Sigmoid colon (tissue), 7 donors: ENCODE measurements around the gene FAM200A. TPM values are rescaled to one million over a fixed set of nuclear protein-coding genes. Genes with fewer than 3 reads are reported as not detected.
A peak's percentile ranks its signal among the peaks of the same experiment; 100 is the strongest.

Source experiments
- DNase-seq: peaks from one replicate; pipeline ENCODE4 v3.0.0-alpha.2; 2019
- H3K27ac ChIP-seq, 4 donors: fragments of 200-600 bp; sonication (generic); one replicate each; pipeline ENCODE4 v1.5.1; 2016 to 2019; ENCODE audit warnings: mild to moderate bottlenecking in 1 of 4
- H3K27me3 ChIP-seq, 3 donors: fragments of 200-600 bp; sonication (generic); one replicate each; pipeline ENCODE4 v1.5.1; 2019; ENCODE audit warnings: mild to moderate bottlenecking in 1 of 3
- H3K36me3 ChIP-seq, 4 donors: fragments of 200-600 bp; sonication (generic); one replicate each; pipeline ENCODE4 v1.5.1; 2016 to 2019
- H3K4me1 ChIP-seq, 4 donors: fragments of 200-600 bp; sonication (generic); one replicate each; pipeline ENCODE4 v1.5.1; 2017 to 2019
- H3K4me3 ChIP-seq, 4 donors: fragments of 200-600 bp; sonication (generic); one replicate each; pipeline ENCODE4 v1.5.1; 2017 to 2019; ENCODE audit warnings: mild to moderate bottlenecking in 2 of 4, moderate library complexity in 1 of 4
- H3K9me3 ChIP-seq, 4 donors: fragments of 200-600 bp in 3 of 4; sonication (generic) in 3 of 4; one replicate each; pipeline versions ENCODE4 v1.5.1 to v1.6.1; 2013 to 2019
- EP300 ChIP-seq, 4 donors: sonication (generic); formaldehyde crosslinking; IDR thresholded peaks; one replicate each; pipeline ENCODE4 v1.6.1; 2017; ENCODE audit warnings: antibody characterized with exemption in 4 of 4
- POLR2A ChIP-seq, 2 donors: fragments of 450-650 bp; IDR thresholded peaks; one replicate each; pipeline ENCODE4 v1.6.1; 2016; ENCODE audit warnings: antibody characterized with exemption in 2 of 2, mild to moderate bottlenecking in 2 of 2, moderate library complexity in 2 of 2
- POLR2AphosphoS5 ChIP-seq, 4 donors: sonication (generic); formaldehyde crosslinking; IDR thresholded peaks; one replicate each; pipeline ENCODE4 v1.6.1; 2017; ENCODE audit warnings: antibody characterized with exemption in 4 of 4
- WGBS, 2 donors: extraction: QIAGEN DNeasy Blood & Tissue Kit; methylation state at CpG; one replicate each; pipeline ENCODE4 v1.1.7; 2013; 5-methylcytosine and 5-hydroxymethylcytosine counted together
- intact Hi-C: fragments of 100-400 bp; cut with DNase I; formaldehyde crosslinking; loops from one replicate; pipeline ENCODE4 v1.15.1; 2023
- polyA plus RNA-seq, 3 donors: library from polyadenylated mRNA; stranded (reverse); fragments of 200-250 nt; gene quantifications; one replicate each; pipeline ENCODE4 v1.2.3, GENCODE V29; 2013
- total RNA-seq, 4 donors: library from RNA; depleted of rRNA; stranded (reverse); fragments of >200 nt; gene quantifications; one replicate each; pipeline ENCODE4 v1.1.0, GENCODE V29; 2016
- TF ChIP-seq, protein P1 (sequence below), 4 experiments: fragments of 450-650 bp in 3 of 4; fragments of 200-600 bp in 1 of 4; IDR thresholded peaks; one replicate each; pipeline ENCODE4 v1.5.1; 2016 to 2019; ENCODE audit warnings: antibody characterized with exemption in 4 of 4, mild to moderate bottlenecking in 3 of 4, moderate library complexity in 2 of 4
- donor health status: healthy with polysubstance abuse.
- donor health status: Bipolar disorder and iron deficiency.
- donor health status: healthy.

FAM200A gene
- total and polyA plus RNA-seq, 7 donors = 1.8 to 6.4 (median 3.1) TPM

DNA sequence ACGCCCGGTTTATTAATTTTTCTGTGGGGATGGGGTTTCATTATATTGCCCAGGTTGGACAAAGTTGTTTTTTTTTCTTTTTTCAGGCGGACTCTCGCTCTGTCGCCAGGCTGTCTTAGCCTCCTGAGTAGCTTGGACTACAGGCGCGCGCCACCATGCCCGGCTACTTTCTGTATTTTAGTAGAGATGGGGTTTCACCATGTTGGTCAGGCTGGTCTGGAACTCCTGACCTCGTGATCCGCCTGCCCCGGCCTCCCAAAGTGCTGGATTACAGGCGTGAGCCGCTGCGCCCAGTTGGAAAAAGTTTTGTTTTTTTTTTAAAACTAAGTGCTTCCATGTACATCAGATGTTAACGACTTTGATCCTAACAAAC lies 51.3 kb downstream of the FAM200A start:
- DNase-seq = peak; percentile 56
- Histone ChIP-seq H3K9me3 (no peaks in the 10 kb centered on the region), H3K36me3 (peaks cover 7 to 30% (median 14%) of the 10 kb centered on the region in 4 donors), H3K27me3 (no peaks in the 10 kb centered on the region), H3K27ac (peak overlapping the region; percentile 96 to 98 (median 97)), H3K4me1 (peaks cover 0 to 43% (median 33%) of the 10 kb centered on the region in 4 donors), H3K4me3 (peak overlapping the region; percentile 83 to 88 (median 86))
- TF ChIP-seq, protein P1, sequence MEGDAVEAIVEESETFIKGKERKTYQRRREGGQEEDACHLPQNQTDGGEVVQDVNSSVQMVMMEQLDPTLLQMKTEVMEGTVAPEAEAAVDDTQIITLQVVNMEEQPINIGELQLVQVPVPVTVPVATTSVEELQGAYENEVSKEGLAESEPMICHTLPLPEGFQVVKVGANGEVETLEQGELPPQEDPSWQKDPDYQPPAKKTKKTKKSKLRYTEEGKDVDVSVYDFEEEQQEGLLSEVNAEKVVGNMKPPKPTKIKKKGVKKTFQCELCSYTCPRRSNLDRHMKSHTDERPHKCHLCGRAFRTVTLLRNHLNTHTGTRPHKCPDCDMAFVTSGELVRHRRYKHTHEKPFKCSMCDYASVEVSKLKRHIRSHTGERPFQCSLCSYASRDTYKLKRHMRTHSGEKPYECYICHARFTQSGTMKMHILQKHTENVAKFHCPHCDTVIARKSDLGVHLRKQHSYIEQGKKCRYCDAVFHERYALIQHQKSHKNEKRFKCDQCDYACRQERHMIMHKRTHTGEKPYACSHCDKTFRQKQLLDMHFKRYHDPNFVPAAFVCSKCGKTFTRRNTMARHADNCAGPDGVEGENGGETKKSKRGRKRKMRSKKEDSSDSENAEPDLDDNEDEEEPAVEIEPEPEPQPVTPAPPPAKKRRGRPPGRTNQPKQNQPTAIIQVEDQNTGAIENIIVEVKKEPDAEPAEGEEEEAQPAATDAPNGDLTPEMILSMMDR (IDR thresholded peaks at IDR 0.05) = no peak
- TF ChIP-seq POLR2A (IDR thresholded peaks at IDR 0.05) = no peak
- intact Hi-C loops = loop anchor here (5.0 to 10.0 kb wide), 2 partner anchors 117 to 356 kb away; partner anchors contain the start of genes SMURF1 and ZSCAN25
- 51 to 54% methylated on average over 16 of the region's 16 CpGs for WGBS, 2 donors

DNA sequence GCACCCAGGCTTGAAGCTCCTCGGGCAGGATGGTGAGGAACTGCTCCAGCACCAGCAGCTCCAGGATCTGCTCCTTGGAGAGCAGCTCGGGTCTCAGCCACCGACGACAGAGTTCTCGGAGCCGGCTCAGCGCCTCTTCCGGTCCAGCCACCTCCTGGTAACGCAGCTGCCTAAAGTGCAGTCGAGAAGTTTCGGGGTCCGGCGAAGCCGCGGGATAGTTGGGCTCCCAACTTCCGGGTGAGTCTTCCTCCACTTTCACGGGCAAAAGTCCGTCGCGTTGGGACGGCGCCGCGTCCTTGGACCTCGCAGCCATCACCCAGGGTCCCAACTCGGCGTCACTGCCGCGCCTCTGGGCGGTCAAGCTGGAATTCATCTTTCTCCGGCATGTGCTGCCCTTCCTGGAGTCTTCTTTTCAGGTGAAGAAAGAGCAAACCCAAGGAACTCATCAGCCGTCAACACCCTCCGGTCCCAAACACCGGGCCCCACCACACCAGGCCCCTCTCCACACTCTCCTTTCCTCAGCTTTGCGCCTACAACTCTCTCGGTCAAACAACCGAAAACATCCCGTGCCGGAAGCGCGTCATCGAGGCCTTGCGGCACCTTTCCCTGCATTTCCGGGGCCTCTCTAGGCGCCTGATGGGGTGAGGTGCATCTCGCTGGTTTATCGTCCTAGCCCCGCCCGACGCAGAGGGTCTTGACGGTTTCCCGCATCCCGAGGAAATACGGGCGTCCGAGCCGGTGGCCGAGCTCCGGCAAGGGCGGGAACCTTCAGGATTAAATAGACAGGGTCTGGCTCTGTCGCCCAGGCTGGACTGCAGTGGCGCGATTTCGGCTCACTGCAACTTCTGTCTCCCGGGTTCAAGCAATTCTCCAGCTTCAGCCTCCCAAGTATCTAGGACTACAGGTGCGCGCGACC lies 51.9 kb downstream of the FAM200A start, which contains the start of gene ZNF394:
TSS of gene ZNF394 (minus strand) at position 561 of the 916 bp plus-strand sequence. CDS start at position 373, 188 bp downstream.
- peak; percentile 95 for DNase-seq
- Histone ChIP-seq H3K36me3 (peaks cover 11 to 36% (median 17%) of the 10 kb centered on the region in 4 donors), H3K4me1 (peaks cover 0 to 41% (median 31%) of the 10 kb centered on the region in 4 donors), H3K27ac (peak within 1 kb of the TSS; percentile 96 to 98 (median 97)), H3K27me3 (no peaks in the 10 kb centered on the region), H3K4me3 (peak within 1 kb of the TSS; percentile 83 to 88 (median 86)), H3K9me3 (no peaks in the 10 kb centered on the region)
- 0% methylated on average over 68 of the region's 68 CpGs for WGBS, 2 donors
- intact Hi-C loops = loop anchor here (5.0 to 10.0 kb wide), 2 partner anchors 117 to 355 kb away; partner anchors contain the start of genes SMURF1 and ZSCAN25
- TF ChIP-seq POLR2A (IDR thresholded peaks at IDR 0.05) (peak; percentile 79 to 80), EP300 (IDR thresholded peaks at IDR 0.05) (peak in 1 of 4 donors; percentile 63), POLR2AphosphoS5 (IDR thresholded peaks at IDR 0.05) (peak; percentile 87 to 95 (median 90))
- TF ChIP-seq, protein P1 (IDR thresholded peaks at IDR 0.05) = no peak

DNA sequence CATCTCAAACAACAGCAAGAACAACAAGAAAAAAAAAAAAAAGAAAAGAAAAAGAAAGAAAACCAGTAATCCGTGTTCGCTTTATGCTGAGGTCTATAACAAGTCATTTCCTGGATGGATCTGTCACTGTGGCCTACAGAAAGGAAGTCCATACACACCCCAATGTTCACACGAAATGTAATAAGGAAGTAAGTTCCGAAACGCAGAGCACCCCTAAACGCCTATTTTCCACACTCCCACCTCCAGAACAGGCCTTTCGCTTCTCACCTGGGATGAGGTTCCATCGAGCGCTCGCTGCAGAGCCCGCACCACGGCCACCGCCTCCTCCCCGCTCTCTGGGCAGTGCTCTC lies 52.6 kb downstream of the FAM200A start:
- H3K9me3 ChIP-seq = peaks cover 0 to 5% (median 3%) of the 10 kb centered on the region in 4 donors
- no peak for TF ChIP-seq POLR2A (IDR thresholded peaks at IDR 0.05)
- no peak for TF ChIP-seq EP300 (IDR thresholded peaks at IDR 0.05)
- TF ChIP-seq POLR2AphosphoS5 (IDR thresholded peaks at IDR 0.05) = no peak
- TF ChIP-seq, protein P1 (IDR thresholded peaks at IDR 0.05) = no peak
- DNase-seq = no peak
- H3K36me3 ChIP-seq = peaks cover 16 to 43% (median 23%) of the 10 kb centered on the region in 4 donors
- WGBS, 2 donors = 0% methylated on average over 14 of the region's 14 CpGs
- intact Hi-C loops = no loop called here
- H3K4me3 ChIP-seq = peak overlapping the region; percentile 83 to 88 (median 86)
- H3K4me1 ChIP-seq = peaks cover 0 to 41% (median 31%) of the 10 kb centered on the region in 4 donors
- no peaks in the 10 kb centered on the region for H3K27me3 ChIP-seq
- peak overlapping the region; percentile 96 to 98 (median 97) for H3K27ac ChIP-seq

DNA sequence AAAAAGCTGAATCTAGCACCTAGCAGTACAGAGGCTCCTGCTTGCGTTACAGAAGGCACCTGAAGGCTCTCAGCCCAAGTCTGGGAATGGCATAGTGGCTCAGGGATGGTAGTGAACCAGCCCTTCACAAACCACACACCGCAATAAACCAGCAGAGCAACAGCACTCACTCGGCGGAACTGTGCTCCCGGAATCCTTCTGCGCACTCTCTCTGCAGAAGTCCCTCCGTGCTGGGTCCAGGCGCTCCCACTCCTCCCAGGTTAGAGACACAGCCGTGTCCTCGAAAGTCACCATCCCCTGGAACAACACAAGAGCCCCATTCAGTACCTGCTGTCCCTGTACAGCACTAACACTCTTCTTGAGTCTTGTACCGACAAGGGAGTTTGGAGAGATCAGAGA lies 53.4 kb downstream of the FAM200A start:
- H3K4me3 ChIP-seq = peak overlapping the region; percentile 83 to 88 (median 86)
- peak overlapping the region in 1 of 4 donors; percentile 97 for H3K27ac ChIP-seq
- H3K9me3 ChIP-seq = peaks cover 0 to 13% (median 11%) of the 10 kb centered on the region in 4 donors
- WGBS, 2 donors = 46 to 62% methylated on average over 11 of the region's 11 CpGs
- no peak for TF ChIP-seq POLR2AphosphoS5 (IDR thresholded peaks at IDR 0.05)
- TF ChIP-seq, protein P1 (IDR thresholded peaks at IDR 0.05) = no peak
- no peak for TF ChIP-seq POLR2A (IDR thresholded peaks at IDR 0.05)
- no peak for TF ChIP-seq EP300 (IDR thresholded peaks at IDR 0.05)
- peak; percentile 44 for DNase-seq
- H3K36me3 ChIP-seq = peaks cover 24 to 51% (median 31%) of the 10 kb centered on the region in 4 donors
- no peaks in the 10 kb centered on the region for H3K27me3 ChIP-seq
- intact Hi-C loops = no loop called here
- H3K4me1 ChIP-seq = peaks cover 0 to 34% (median 28%) of the 10 kb centered on the region in 4 donors
